HCT116 (cell line): ENCODE data around the gene HAND2. TPM values are rescaled to one million over a fixed set of nuclear protein-coding genes. Genes with fewer than 3 reads are reported as not detected.

Experiments used
- ATAC-seq: fragments of 200-7000 bp; cut with Tn5 transposase; 2 replicates; pipeline ENCODE4 v1.9.1; 2020; ENCODE audit warnings: mild to moderate bottlenecking, moderate library complexity
- BruUV-seq: library from RNA; stranded (reverse); fragments of 400-500 nt; replicated peaks from 2 replicates; lab custom pipeline; 2021; lab: Mats Ljungman, UMichigan
- CTCF ChIA-PET: fragments of 300-600 bp; sonication (Branson Sonifier 250); formaldehyde crosslinking; loops from one replicate; lab custom pipeline; 2021; ENCODE audit warnings: antibody characterized with exemption; lab: Charles Lee
- POLR2A ChIA-PET: fragments of 300-600, 350-600 bp; sonication (Branson Sonifier 250); formaldehyde crosslinking; loops from one replicate; lab custom pipeline; 2021; ENCODE audit warnings: antibody characterized with exemption; lab: Charles Lee
- RAD21 ChIA-PET, 2 experiments: fragments of 300-600 bp; sonication (Branson Sonifier 250); formaldehyde crosslinking; loops; one replicate each; lab custom pipeline; 2023; ENCODE audit warnings: low total read pairs in 2 of 2; ENCODE audit not compliant: uncharacterized antibody in 2 of 2, unreplicated experiment in 2 of 2, low non-redundant PET in 1 of 2; lab: Charles Lee
- DNase-seq: peaks from one replicate; pipeline ENCODE4 v3.0.0-alpha.2; 2010; ENCODE audit warnings: low read depth, low spot score
- H2AFZ ChIP-seq: fragments of 200-600 bp; shearing (Covaris generic), sonication (generic); 2 replicates; pipeline ENCODE4 v1.6.1; 2017; ENCODE audit warnings: low read depth, mixed run types, mixed read lengths, antibody characterized with exemption, low read length; ENCODE audit not compliant: poor library complexity, severe bottlenecking
- H3K27ac ChIP-seq: 2 replicates; pipeline ENCODE4 v1.5.1; 2012; ENCODE audit warnings: low read depth, low read length
- H3K27me3 ChIP-seq: fragments of 200-600 bp; sonication (generic); 2 replicates; pipeline ENCODE4 v1.6.1; 2016; ENCODE audit warnings: mixed run types, low read length, mixed read lengths; ENCODE audit not compliant: insufficient read depth
- H3K36me3 ChIP-seq, 2 experiments: fragments of 200-500 bp in 1 of 2; fragments of 200-600 bp in 1 of 2; sonication (Bioruptor generic) in 1 of 2; sonication (generic) in 1 of 2; 2 replicates each; pipeline versions ENCODE4 v1.5.1 to v1.6.1; 2014 to 2016; ENCODE audit warnings: low read length in 2 of 2, inconsistent platforms in 1 of 2, mixed read lengths in 1 of 2, mixed run types in 1 of 2; ENCODE audit not compliant: insufficient read depth in 2 of 2, control insufficient read depth in 1 of 2
- H3K4me1 ChIP-seq, 2 experiments: fragments of 200-600 bp in 1 of 2; sonication (generic) in 1 of 2; 2 replicates each; pipeline versions ENCODE4 v1.5.1 to v1.6.1; 2012 to 2017; ENCODE audit warnings: low read length in 2 of 2, inconsistent platforms in 1 of 2, mild to moderate bottlenecking in 1 of 2, mixed read lengths in 1 of 2, mixed run types in 1 of 2, moderate library complexity in 1 of 2; ENCODE audit not compliant: insufficient read depth in 2 of 2, control insufficient read depth in 1 of 2
- H3K4me2 ChIP-seq: fragments of 200-600 bp; sonication (generic); 2 replicates; pipeline ENCODE4 v1.6.1; 2017; ENCODE audit warnings: mixed run types, low read length, mixed read lengths
- H3K4me3 ChIP-seq, 2 experiments: fragments of 200-600 bp in 1 of 2; sonication (generic) in 1 of 2; replicated peaks in 1 of 2; 2 replicates each; pipeline ENCODE4 v1.5.1; 2011 to 2016; ENCODE audit warnings: low read length in 2 of 2, control low read depth in 1 of 2, low read depth in 1 of 2, mild to moderate bottlenecking in 1 of 2, mixed read lengths in 1 of 2, mixed run types in 1 of 2
- H3K79me2 ChIP-seq: fragments of 200-600 bp; sonication (generic); 2 replicates; pipeline ENCODE4 v1.6.1; 2017; ENCODE audit warnings: mild to moderate bottlenecking, mixed run types, low read length, moderate library complexity, mixed read lengths; ENCODE audit not compliant: insufficient read depth
- H3K9ac ChIP-seq: fragments of 200-600 bp; sonication (generic); 2 replicates; pipeline ENCODE4 v1.6.1; 2016; ENCODE audit warnings: low read length, mixed read lengths
- H3K9me2 ChIP-seq: fragments of 200-600 bp; sonication (generic), shearing (Covaris generic); 2 replicates; pipeline ENCODE4 v1.6.1; 2017; ENCODE audit warnings: mixed run types, mild to moderate bottlenecking, moderate library complexity; ENCODE audit not compliant: insufficient read depth
- H3K9me3 ChIP-seq, 2 experiments: fragments of 200-500 bp in 1 of 2; fragments of 200-600 bp in 1 of 2; sonication (Bioruptor generic) in 1 of 2; sonication (generic) in 1 of 2; 2 replicates each; pipeline ENCODE4 v1.6.1; 2014 to 2017; ENCODE audit warnings: low read length in 2 of 2, mixed read lengths in 2 of 2, inconsistent platforms in 1 of 2, low read depth in 1 of 2, mild to moderate bottlenecking in 1 of 2, mixed run types in 1 of 2, moderate library complexity in 1 of 2; ENCODE audit not compliant: control insufficient read depth in 1 of 2, insufficient read depth in 1 of 2
- H4K20me1 ChIP-seq: fragments of 200-600 bp; sonication (generic), shearing (Covaris generic); 2 replicates; pipeline ENCODE4 v1.6.1; 2017; ENCODE audit warnings: mixed run types, mild to moderate bottlenecking, moderate library complexity; ENCODE audit not compliant: insufficient read depth
- ELF1 ChIP-seq: IDR thresholded peaks from 2 replicates; pipeline ENCODE4 v1.6.1; 2012; ENCODE audit warnings: low read depth, borderline replicate concordance
- MAX ChIP-seq: IDR thresholded peaks from 2 replicates; pipeline ENCODE4 v1.6.1; 2012
- RAD21 ChIP-seq: IDR thresholded peaks from 2 replicates; pipeline ENCODE4 v1.6.1; 2012; ENCODE audit warnings: low read depth, mild to moderate bottlenecking
- REST ChIP-seq: IDR thresholded peaks from 2 replicates; pipeline ENCODE4 v1.6.1; 2012; ENCODE audit warnings: low read depth
- SRF ChIP-seq: IDR thresholded peaks from 2 replicates; pipeline ENCODE4 v1.6.1; 2012; ENCODE audit warnings: low read depth
- ZFX ChIP-seq: fragments of 450-650 bp; IDR thresholded peaks from 2 replicates; pipeline ENCODE4 v1.6.1; 2017
- ZNF274 ChIP-seq: fragments of 200-500 bp; sonication (Bioruptor generic); IDR thresholded peaks from 2 replicates; pipeline ENCODE4 v1.6.1; 2014; ENCODE audit warnings: mild to moderate bottlenecking, low read depth, low read length, inconsistent platforms
- intact Hi-C: fragments of 100-400 bp; cut with micrococcal nuclease; formaldehyde crosslinking; loops from 2 replicates; pipeline ENCODE4 v1.10.0; 2022
- total RNA-seq: library from RNA; stranded (reverse); gene quantifications from one replicate; pipeline ENCODE4 v1.2.1, GENCODE V29; 2021; ENCODE audit not compliant: unreplicated experiment

The HAND2 gene
- total RNA-seq, 1 experiment from 2014 or later = not detected

GRCh38 chr4:173538909-173539445 is 8.9 kb upstream of the HAND2 start:
- RAD21 ChIA-PET = no interaction called here
- no peaks in the 10 kb centered on the region for H3K4me1 ChIP-seq
- H2AFZ ChIP-seq = no peak overlapping the region
- H3K9me2 ChIP-seq = no peaks in the 10 kb centered on the region
- H3K9ac ChIP-seq = no peak overlapping the region
- BruUV-seq = no TSS peak
- intact Hi-C loops = no loop called here
- H3K4me3 ChIP-seq = no peak overlapping the region
- peaks cover 48% of the 10 kb centered on the region for H3K27me3 ChIP-seq
- no peaks in the 10 kb centered on the region for H3K9me3 ChIP-seq
- H3K27ac ChIP-seq = no peak overlapping the region
- DNase-seq (no peak), ATAC-seq (no peak)
- no peaks in the 10 kb centered on the region for H4K20me1 ChIP-seq
- no peaks in the 10 kb centered on the region for H3K79me2 ChIP-seq
- POLR2A ChIA-PET = no interaction called here
- no peak for TF ChIP-seq RAD21
- CTCF ChIA-PET = no interaction called here
- no peaks in the 10 kb centered on the region for H3K36me3 ChIP-seq
- no peak overlapping the region for H3K4me2 ChIP-seq

- Histone ChIP-seq H3K9me2 (no peaks in the 10 kb centered on the region), H3K4me3 (no peak overlapping the region), H3K27me3 (peaks cover 52% of the 10 kb centered on the region), H3K9me3 (no peaks in the 10 kb centered on the region), H3K27ac (no peak overlapping the region), H4K20me1 (no peaks in the 10 kb centered on the region), H3K36me3 (no peaks in the 10 kb centered on the region), H3K9ac (no peak overlapping the region), H3K4me2 (no peak overlapping the region), H2AFZ (no peak overlapping the region), H3K79me2 (no peaks in the 10 kb centered on the region), H3K4me1 (no peaks in the 10 kb centered on the region)
- intact Hi-C loops = no loop called here
- TF ChIP-seq ZNF274 (no peak), ELF1 (no peak), RAD21 (no peak), MAX (no peak), ZFX (no peak), REST (no peak), SRF (no peak)
- no peak for DNase-seq
- CTCF ChIA-PET = no interaction called here
- BruUV-seq = no TSS peak
- POLR2A ChIA-PET = no interaction called here
- RAD21 ChIA-PET = no interaction called here
- no peak for ATAC-seq
Measured at GRCh38 chr4:173538148-173538908, 8.3 kb upstream of the HAND2 start.
